CD8-positive, alpha-beta memory T cell (primary cell): ENCODE results near the gene BHMT. TPM values are rescaled to one million over a fixed set of nuclear protein-coding genes. Genes with fewer than 3 reads are reported as not detected.
"Not testable (repeated sequence)": the region's sequence is repeated elsewhere in the genome, so short reads cannot be mapped to it uniquely, and the experiment has no call there.

Experiments used
- CTCF ChIA-PET: fragments of 350-600 bp; sonication (Branson Sonifier 250); formaldehyde crosslinking; loops from one replicate; lab custom pipeline; 2021; ENCODE audit warnings: antibody characterized with exemption; lab: Charles Lee
- POLR2A ChIA-PET: fragments of 350-600 bp; sonication (Branson Sonifier 250); formaldehyde crosslinking; loops from one replicate; lab custom pipeline; 2021; ENCODE audit warnings: antibody characterized with exemption; lab: Charles Lee
- DNase-seq, 5 donors: peaks; one replicate each; pipeline versions ENCODE4 v3.0.0 to v3.0.0-alpha.2; 2020 to 2022; ENCODE audit warnings: mixed read lengths in 1 of 5
- H3K27ac ChIP-seq: one replicate; pipeline ENCODE4 v1.7.0; 2013; ENCODE audit warnings: low read depth, mild to moderate bottlenecking, low read length, moderate library complexity
- H3K27me3 ChIP-seq: 2 replicates; pipeline ENCODE4 v1.7.0; 2013; ENCODE audit warnings: low read length, mild to moderate bottlenecking; ENCODE audit not compliant: insufficient read depth, poor library complexity, severe bottlenecking
- H3K36me3 ChIP-seq: 2 replicates; pipeline ENCODE4 v1.7.0; 2013; ENCODE audit warnings: mild to moderate bottlenecking, low read length, moderate library complexity; ENCODE audit not compliant: insufficient read depth
- H3K4me1 ChIP-seq: 2 replicates; pipeline ENCODE4 v1.7.0; 2013; ENCODE audit warnings: mild to moderate bottlenecking, low read length, moderate library complexity; ENCODE audit not compliant: insufficient read depth
- H3K4me3 ChIP-seq: 2 replicates; pipeline ENCODE4 v1.7.0; 2013; ENCODE audit warnings: mild to moderate bottlenecking, low read length
- H3K9me3 ChIP-seq: 2 replicates; pipeline ENCODE4 v1.7.0; 2013; ENCODE audit warnings: mild to moderate bottlenecking, low read length
- H3K27ac Mint-ChIP-seq, 8 donors: one replicate each; pipeline ENCODE4 v1.8.0; 2020 to 2021; ENCODE audit warnings: mixed read lengths in 8 of 8, mild to moderate bottlenecking in 6 of 8, inconsistent platforms in 3 of 8, moderate library complexity in 3 of 8
- H3K27me3 Mint-ChIP-seq, 2 donors: one replicate each; pipeline ENCODE4 v1.8.0; 2020 to 2021; ENCODE audit warnings: mixed read lengths in 2 of 2, mild to moderate bottlenecking in 1 of 2, moderate library complexity in 1 of 2
- H3K36me3 Mint-ChIP-seq, 3 donors: one replicate each; pipeline ENCODE4 v1.8.0; 2020 to 2021; ENCODE audit warnings: mixed read lengths in 3 of 3, inconsistent platforms in 1 of 3, mild to moderate bottlenecking in 1 of 3
- H3K4me1 Mint-ChIP-seq, 3 donors: one replicate each; pipeline ENCODE4 v1.8.0; 2020 to 2021; ENCODE audit warnings: mixed read lengths in 3 of 3, inconsistent platforms in 1 of 3, mild to moderate bottlenecking in 1 of 3
- H3K4me3 Mint-ChIP-seq, 7 donors: one replicate each; pipeline ENCODE4 v1.8.0; 2020 to 2021; ENCODE audit warnings: mixed read lengths in 7 of 7, mild to moderate bottlenecking in 6 of 7, moderate library complexity in 4 of 7, inconsistent platforms in 2 of 7
- H3K9me3 Mint-ChIP-seq, 5 donors: one replicate each; pipeline ENCODE4 v1.8.0; 2020 to 2022; ENCODE audit warnings: mixed read lengths in 5 of 5, mild to moderate bottlenecking in 3 of 5, moderate library complexity in 2 of 5, inconsistent platforms in 1 of 5
- polyA plus RNA-seq: library from polyadenylated mRNA; unstranded; fragments of 300-500 nt; fragmentation: Illumina TruSeq; gene quantifications from one replicate; pipeline ENCODE4 v1.2.3, GENCODE V29; 2021
- total RNA-seq, 2 experiments: library from RNA; stranded (reverse); gene quantifications; one replicate each; pipeline ENCODE4 v1.2.3, GENCODE V29; 2021

BHMT gene
- total and polyA plus RNA-seq, 3 experiments from 2014 or later = not detected

DNA sequence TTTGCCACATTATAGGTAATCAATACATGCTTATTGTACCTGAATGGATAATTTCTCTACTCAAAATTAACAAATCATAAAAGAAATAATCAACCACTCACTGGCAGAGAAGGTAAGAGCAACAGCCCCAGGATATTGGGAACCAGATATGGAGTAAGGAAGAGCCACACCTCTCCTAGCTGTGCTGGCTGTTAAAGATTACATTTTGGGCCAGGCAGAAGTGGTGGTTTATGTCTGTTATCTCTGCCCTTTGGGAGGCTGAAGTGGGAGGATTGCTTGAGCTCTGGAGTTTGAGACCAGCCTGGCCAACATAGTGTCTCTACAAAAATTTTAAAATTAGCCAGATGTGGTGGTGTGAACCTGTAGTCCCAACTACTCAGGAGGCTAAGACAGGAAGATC is 56.4 kb downstream of the BHMT start:
- H3K27me3 Mint-ChIP-seq = no peaks in the 10 kb centered on the region
- no peak overlapping the region for H3K4me3 Mint-ChIP-seq
- Histone ChIP-seq H3K4me3 (no peak overlapping the region), H3K4me1 (no peaks in the 10 kb centered on the region), H3K9me3 (no peaks in the 10 kb centered on the region), H3K27me3 (no peaks in the 10 kb centered on the region), H3K27ac (no peak overlapping the region), H3K36me3 (no peaks in the 10 kb centered on the region)
- ChIA-PET POLR2A (no interaction called here), CTCF (no interaction called here)
- no peak overlapping the region for H3K27ac Mint-ChIP-seq
- H3K9me3 Mint-ChIP-seq = peaks cover 0 to 3% (median 0%) of the 10 kb centered on the region in 5 donors
- no peaks in the 10 kb centered on the region for H3K4me1 Mint-ChIP-seq
- no peaks in the 10 kb centered on the region for H3K36me3 Mint-ChIP-seq
- no peak for DNase-seq

DNA sequence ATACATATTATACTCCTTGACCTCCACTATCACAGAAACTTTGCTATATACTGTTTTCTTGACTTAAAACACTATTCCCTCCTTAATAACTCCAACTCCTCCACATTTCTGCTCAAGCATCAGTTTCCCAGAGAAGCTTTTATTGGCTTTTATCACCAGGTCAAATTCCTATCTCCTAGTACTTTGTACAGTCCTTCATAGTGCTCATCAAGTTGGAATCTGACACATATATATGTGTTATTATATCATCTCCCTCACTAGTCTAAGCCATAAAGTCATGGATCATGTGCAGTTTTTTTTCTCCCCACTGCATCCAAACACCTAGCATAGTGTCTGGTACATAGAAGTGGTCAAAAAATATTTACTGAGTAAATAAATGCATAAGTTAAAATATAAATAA is 59.1 kb downstream of the BHMT start:
- Histone ChIP-seq H3K4me1 (no peaks in the 10 kb centered on the region), H3K27ac (no peak overlapping the region), H3K9me3 (no peaks in the 10 kb centered on the region), H3K27me3 (no peaks in the 10 kb centered on the region), H3K4me3 (no peak overlapping the region), H3K36me3 (no peaks in the 10 kb centered on the region)
- Mint-ChIP-seq H3K4me1 (no peaks in the 10 kb centered on the region), H3K4me3 (no peak overlapping the region), H3K36me3 (no peaks in the 10 kb centered on the region), H3K27me3 (no peaks in the 10 kb centered on the region), H3K9me3 (peaks cover 0 to 3% (median 0%) of the 10 kb centered on the region in 5 donors), H3K27ac (peak overlapping the region in 1 of 8 donors; percentile 39)
- DNase-seq = no peak
- ChIA-PET CTCF (no interaction called here), POLR2A (no interaction called here)

DNA sequence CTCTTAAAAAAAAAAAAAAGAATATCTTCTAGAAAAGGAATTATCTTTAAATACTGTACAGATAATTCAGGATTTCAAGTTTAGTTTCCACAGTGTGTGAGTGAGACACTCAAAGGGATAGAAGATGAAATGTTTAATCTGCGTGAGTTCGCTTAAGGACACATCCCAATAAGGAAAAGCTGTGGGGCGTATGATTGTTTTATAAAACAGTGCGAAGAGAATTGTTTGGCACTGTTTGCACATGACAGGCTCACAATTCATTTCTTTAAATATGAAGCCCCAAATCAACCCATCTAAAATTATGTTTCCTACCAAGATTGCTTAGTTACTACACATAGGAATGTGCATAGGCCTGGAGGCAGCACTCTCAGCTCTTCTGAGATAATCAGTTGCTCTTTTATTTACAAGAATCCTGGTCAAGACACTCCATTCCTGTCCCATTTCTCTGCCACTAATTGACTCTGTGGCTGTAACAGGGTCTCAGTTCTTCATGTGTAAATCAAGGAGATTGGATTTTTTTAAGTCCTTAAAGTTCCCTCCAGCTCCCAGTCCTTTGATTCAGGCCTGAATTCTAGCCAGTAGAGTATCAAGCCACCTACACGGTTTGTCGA is 60.1 kb downstream of the BHMT start:
- Mint-ChIP-seq H3K4me3 (no peak overlapping the region), H3K9me3 (peaks cover 0 to 3% (median 0%) of the 10 kb centered on the region in 5 donors), H3K27ac (no peak overlapping the region), H3K27me3 (no peaks in the 10 kb centered on the region), H3K36me3 (no peaks in the 10 kb centered on the region), H3K4me1 (no peaks in the 10 kb centered on the region)
- DNase-seq = no peak
- H3K4me3 ChIP-seq = no peak overlapping the region
- H3K4me1 ChIP-seq = no peaks in the 10 kb centered on the region
- H3K36me3 ChIP-seq = no peaks in the 10 kb centered on the region
- CTCF ChIA-PET = no interaction called here
- POLR2A ChIA-PET = no interaction called here
- no peaks in the 10 kb centered on the region for H3K9me3 ChIP-seq
- H3K27ac ChIP-seq = no peak overlapping the region
- no peaks in the 10 kb centered on the region for H3K27me3 ChIP-seq

DNA sequence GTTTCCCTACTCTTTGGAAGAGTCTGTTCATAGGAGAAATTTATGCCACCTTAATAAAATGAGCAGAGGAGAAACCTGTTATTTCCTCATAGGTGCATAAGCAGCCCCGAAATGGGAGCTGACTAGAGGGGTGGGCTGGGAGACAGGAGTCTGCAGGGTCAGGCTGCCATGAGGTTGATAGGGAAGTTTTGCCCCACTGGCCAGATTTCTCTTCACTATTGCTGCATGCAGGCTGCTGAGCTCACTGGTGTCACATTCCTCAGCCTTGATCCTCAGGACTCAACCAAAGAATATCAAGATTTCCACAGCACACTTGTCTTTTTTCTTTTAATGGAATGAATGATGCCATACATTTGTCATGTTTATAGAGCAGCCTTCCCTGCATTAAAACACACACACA is 60.7 kb downstream of the BHMT start:
- Mint-ChIP-seq H3K4me3 (no peak overlapping the region), H3K27me3 (no peaks in the 10 kb centered on the region), H3K4me1 (no peaks in the 10 kb centered on the region), H3K9me3 (peaks cover 0 to 3% (median 0%) of the 10 kb centered on the region in 5 donors), H3K27ac (no peak overlapping the region), H3K36me3 (no peaks in the 10 kb centered on the region)
- Histone ChIP-seq H3K27me3 (no peaks in the 10 kb centered on the region), H3K27ac (no peak overlapping the region), H3K4me1 (no peaks in the 10 kb centered on the region), H3K9me3 (no peaks in the 10 kb centered on the region), H3K4me3 (no peak overlapping the region), H3K36me3 (no peaks in the 10 kb centered on the region)
- CTCF ChIA-PET = no interaction called here
- POLR2A ChIA-PET = no interaction called here
- DNase-seq = no peak

DNA sequence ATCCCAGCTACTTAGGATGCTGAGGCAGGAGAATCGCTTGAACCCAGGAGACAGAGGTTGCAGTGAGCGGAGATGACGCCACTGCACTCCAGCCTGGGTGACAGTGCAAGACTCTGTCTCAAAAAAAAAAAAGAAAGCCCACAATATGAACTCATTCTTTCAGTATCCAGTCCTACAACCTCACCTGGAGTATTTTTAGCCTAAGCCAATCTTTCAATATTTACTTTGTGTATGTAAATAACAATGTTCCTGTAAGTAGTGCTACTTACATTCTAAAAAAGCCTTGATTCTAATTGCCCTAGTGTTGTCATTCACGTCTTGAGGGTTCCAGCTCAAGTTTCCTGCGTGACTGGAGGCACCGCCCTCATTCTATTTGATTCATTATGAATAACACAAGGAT is 62.0 kb downstream of the BHMT start:
- DNase-seq = no peak
- H3K36me3 ChIP-seq = no peaks in the 10 kb centered on the region
- H3K27ac ChIP-seq = no peak overlapping the region
- CTCF ChIA-PET = no interaction called here
- Mint-ChIP-seq H3K36me3 (no peaks in the 10 kb centered on the region), H3K4me1 (no peaks in the 10 kb centered on the region), H3K27ac (no peak overlapping the region), H3K9me3 (no peaks in the 10 kb centered on the region), H3K4me3 (no peak overlapping the region), H3K27me3 (no peaks in the 10 kb centered on the region)
- H3K4me1 ChIP-seq = no peaks in the 10 kb centered on the region
- no peaks in the 10 kb centered on the region for H3K27me3 ChIP-seq
- no peak overlapping the region for H3K4me3 ChIP-seq
- no peaks in the 10 kb centered on the region for H3K9me3 ChIP-seq
- POLR2A ChIA-PET = no interaction called here

DNA sequence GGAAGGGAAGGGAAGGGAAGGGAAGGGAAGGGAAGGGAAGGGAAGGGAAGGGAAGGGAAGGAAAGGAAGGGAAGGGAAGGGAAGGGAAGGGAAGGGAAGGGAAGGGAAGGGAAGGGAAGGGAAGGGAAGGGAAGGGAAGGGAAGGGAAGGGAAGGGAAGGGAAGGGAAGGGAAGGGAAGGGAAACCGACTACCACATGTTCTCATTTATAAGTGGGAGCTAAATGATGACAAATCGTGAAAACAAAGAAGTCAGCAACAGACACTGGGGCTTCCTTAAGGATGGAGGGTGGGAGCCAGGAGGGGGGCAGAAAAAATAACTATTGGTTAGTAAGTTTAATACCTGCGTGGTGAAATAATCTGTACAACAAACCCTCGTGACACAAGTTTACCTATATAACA is 68.8 kb downstream of the BHMT start:
- H3K4me1 Mint-ChIP-seq, H3K4me3 Mint-ChIP-seq, DNase-seq, H3K9me3 ChIP-seq, CTCF ChIA-PET, H3K9me3 Mint-ChIP-seq, H3K27me3 Mint-ChIP-seq, H3K36me3 Mint-ChIP-seq, H3K27ac Mint-ChIP-seq, H3K4me3 ChIP-seq, H3K4me1 ChIP-seq, POLR2A ChIA-PET, H3K27me3 ChIP-seq, H3K36me3 ChIP-seq, H3K27ac ChIP-seq: not testable (repeated sequence)

DNA sequence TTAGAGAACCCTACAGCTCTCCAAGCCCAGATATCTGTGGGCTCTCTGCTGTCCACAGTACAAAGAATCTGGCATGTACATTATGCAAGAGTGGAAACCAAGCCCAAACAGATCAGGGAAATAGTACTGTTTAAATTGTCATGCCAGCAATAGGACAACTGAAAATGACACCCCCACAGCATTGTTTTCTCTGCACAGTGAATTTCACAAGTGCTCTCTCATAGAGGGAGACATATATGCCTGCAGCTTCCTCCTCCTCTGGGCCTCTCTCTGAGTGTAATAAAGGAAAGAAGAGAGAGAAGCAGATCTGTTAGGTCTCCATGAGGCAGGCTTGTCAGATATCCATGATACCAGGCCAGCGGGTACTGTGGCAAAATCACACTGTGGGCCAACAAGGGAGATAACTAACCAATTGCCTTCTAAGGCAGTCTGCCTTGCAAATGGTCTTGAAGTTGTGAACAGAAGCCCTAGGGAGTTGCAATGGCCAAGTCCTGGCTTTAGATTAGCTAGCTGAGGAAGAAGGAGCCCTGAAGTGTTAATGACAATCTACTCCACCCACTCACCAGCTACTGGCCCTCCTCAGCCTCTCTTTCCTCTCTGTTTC is 69.9 kb downstream of the BHMT start:
- Histone ChIP-seq H3K27me3 (no peaks in the 10 kb centered on the region), H3K36me3 (no peaks in the 10 kb centered on the region), H3K27ac (no peak overlapping the region), H3K4me3 (no peak overlapping the region), H3K4me1 (no peaks in the 10 kb centered on the region), H3K9me3 (no peaks in the 10 kb centered on the region)
- H3K4me1 Mint-ChIP-seq = no peaks in the 10 kb centered on the region
- H3K27ac Mint-ChIP-seq = peak overlapping the region in 1 of 8 donors; percentile 32
- H3K4me3 Mint-ChIP-seq = no peak overlapping the region
- ChIA-PET CTCF (no interaction called here), POLR2A (no interaction called here)
- no peaks in the 10 kb centered on the region for H3K9me3 Mint-ChIP-seq
- no peaks in the 10 kb centered on the region for H3K36me3 Mint-ChIP-seq
- no peak for DNase-seq
- no peaks in the 10 kb centered on the region for H3K27me3 Mint-ChIP-seq
